Stimulated activated CD4-positive, alpha-beta T cell treated with anti-CD3 and anti-CD28 coated beads, Interleukin-2, amount 100 ng/mL, for 48 hours (primary cell): ENCODE measurements around the gene HERC4.
"Not testable (repeated sequence)": the region's sequence is repeated elsewhere in the genome, so short reads cannot be mapped to it uniquely, and the experiment has no call there.

Experiments used
- DNase-seq, 2 donors: peaks; one replicate each; pipeline ENCODE4 v3.0.0-alpha.2; 2020

HERC4 gene

DNA sequence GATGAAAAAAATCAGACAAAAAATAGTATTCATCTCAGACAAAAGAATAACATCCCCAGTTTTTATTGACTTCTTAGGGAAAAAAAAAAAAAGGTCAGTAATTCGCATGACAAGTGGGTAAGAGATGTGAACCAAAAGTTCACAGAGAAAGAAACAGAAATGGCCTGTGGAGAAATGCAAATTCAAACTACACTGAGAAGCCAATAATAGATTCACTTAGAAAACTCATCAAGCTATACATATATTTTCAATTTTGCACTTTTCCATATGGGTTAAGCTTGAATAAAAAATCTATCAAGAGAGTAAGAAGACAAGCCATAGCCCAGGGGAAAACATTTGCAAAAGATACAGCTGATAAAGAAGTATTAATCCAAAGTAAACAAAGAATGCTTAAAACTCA, 28.0 kb downstream of the HERC4 start:
- no peak for DNase-seq

DNA sequence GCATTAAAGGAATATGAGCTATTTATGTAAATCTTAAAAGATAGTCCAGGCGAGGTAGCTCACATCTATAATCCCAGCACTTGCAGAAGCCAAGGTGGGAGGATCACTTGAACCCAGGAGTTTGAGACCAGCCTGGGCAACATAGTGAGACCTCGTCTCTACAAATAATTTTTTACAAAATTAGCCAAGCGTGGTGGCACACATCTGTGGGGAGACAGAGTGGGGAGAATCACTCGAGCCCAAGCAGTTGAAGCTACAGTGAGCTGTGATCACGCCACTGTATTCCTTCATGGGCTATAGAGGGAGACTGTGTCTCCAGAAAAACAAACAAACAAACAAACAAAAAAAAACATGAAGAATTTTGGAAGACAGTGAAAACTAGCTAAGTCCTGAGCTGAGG, 28.4 kb downstream of the HERC4 start:
- no peak for DNase-seq

DNA sequence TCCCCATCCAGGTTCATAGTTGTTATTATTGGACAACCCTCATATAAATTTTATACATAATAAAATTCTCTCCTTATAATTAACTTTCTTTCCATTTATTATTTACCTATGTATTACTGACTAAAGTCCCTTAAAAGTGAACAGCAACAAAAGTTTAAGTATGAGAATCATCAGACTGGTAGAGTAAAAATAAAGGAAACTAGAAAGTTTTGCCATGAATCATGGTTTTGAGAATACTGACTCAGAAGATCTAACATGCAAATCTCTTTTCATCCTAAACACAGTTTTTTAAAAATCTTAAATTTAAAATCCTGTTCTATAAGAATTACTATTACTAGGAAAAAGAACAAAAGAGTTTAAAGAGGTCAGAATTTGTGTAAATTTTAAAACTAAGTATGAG, 32.1 kb downstream of the HERC4 start:
- DNase-seq: no peak

DNA sequence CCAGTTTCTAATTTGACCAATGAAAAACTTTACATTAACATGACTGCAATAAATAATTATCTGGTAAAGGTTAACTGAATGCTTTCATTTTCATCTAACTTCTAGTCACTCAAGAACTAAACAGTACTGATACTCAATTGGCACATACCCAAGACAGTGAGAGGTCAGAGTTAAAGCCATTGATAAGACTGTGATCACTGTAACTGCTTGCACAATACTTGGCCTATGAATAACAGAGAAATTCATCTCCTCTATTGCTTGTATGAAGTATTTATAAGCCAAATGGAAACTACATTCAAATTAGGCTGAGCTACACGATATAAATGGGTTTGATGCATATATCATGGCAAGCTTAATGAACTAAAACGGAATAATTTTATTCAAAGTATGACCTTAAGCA, 43.0 kb downstream of the HERC4 start:
- DNase-seq: no peak

DNA sequence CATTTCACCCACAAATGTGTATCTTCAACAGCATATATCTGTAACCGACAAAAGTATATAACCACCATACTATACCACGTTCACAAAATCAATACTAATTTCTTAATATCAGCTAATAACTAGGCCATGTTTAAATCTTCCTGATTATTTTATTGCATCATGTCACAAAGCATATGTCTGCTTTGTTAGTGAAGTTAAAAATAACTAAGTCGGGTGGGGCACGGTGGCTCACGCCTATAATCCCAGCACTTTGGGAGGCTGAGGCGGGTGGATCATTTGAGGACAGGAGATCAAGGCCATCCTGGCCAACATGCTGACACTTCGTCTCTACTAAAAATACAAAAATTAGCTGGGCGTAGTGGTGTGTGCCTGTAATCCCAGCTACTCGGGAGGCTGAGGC, 47.7 kb downstream of the HERC4 start:
- DNase-seq: no peak

DNA sequence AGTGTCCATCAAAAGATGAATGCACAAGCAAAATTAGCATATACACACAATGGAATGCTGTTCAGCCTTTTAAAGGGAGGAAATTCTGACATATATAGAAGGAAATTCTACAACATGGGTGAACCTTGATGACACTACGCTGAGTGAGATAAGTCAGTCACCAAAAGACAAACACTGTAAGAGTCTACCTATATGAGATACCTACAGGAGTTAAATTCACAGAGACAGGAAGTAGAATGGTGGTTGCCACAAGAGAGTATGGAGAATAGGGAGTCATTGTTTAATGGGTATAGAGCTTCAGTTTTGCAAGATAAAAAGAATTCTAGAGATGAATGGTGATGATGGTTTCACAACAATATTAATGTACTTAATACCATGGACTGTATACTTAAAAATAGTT, 51.8 kb downstream of the HERC4 start:
- DNase-seq: no peak

DNA sequence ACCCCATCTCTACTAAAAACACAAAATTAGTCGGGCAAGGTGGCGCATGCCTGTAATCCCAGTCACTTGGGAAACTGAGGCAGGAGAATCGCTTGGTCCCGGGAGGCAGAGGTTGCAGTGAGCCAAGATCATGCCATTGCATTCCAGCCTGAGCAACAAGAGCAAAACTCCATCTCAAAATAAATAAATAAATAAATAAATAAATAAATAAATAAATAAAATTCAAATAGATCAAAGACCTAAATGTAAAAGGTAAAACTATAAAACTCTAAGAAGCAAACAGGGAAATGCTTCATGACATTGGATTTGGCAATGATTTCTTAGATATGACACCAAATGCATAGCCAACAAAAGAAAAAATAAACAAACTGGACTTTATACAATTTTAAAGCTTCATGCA, 52.8 kb downstream of the HERC4 start:
- not testable (repeated sequence) for DNase-seq

DNA sequence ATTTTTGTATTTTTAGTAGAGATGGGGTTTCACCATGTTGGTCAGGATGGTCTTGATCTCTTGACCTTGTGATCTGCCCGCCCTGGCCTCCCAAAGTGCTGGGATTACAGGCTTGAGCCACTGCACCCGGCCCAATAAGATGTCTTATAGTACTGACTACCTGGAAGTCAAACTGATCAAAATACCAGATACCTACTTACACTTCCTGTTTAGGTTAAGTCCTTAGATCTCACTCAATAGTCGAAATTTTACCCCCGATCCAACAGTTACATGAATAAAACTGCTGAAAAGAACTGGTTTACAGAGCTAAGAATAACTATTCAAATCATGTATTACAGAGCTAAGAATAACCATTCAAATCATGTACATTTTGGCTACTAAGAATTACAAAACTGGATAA, 58.6 kb downstream of the HERC4 start:
- not testable (repeated sequence) for DNase-seq

DNA sequence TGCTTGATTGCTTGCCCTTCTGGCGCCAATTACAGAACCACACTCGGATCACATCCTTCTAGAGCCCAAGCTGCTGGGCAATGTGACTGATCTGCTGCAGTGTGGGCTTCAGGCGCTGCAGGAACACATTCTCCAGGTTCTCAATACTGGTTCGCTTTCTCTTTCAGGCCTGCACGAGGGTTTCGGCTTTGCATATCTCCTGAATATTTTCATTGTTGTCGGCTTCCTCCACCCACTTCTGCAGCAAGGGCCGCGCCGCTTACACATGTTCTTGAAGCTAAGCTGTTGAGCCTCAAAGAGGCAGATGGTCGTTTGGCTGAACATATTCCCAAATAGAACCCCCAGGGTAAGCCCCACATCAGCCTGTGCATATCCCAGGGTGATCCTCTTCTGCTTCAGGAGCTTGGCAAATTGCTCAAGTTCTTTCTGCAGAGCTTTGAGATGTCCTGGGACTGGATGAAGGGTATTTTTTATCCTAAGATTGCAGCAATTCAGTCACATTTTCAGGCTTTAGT, 64.6 kb downstream of the HERC4 start:
- no peak for DNase-seq

DNA sequence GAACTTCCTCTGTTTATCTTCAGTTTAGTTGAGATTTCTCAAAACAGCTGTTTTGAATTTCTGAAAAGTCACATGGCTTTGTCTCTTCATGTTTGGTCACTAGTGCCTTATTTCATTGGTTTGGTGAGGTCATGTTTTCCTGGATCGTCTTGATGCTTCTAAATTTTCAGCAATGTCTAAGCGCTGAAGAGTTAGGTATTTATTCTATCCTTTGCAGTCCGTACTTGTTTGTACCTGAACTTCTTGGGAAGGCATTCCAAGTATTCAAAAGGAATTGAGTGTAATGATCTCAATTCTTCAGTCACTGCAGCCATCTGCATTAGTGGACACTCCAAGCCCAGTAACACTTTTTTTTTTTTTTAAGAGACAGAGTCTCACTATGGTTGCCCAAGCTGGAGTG, 67.7 kb downstream of the HERC4 start:
- no peak for DNase-seq

DNA sequence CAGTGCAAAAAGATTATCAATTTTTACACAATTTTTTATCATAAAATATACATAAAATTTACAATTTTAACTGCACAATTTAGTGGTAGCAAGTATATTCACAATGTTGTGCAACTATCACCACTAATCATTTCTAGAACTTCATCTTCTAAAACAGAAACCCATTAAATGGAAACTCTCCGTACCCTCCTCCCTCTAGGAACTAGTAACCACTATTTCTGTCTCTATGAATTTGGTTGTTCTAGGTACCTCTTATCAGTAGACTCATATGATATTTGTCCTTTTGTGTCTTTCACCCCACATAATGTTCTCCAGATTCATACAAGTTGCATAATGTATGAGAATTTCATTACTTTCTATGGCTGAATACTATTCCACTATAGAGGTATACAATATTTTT, 73.5 kb downstream of the HERC4 start:
- DNase-seq: no peak

DNA sequence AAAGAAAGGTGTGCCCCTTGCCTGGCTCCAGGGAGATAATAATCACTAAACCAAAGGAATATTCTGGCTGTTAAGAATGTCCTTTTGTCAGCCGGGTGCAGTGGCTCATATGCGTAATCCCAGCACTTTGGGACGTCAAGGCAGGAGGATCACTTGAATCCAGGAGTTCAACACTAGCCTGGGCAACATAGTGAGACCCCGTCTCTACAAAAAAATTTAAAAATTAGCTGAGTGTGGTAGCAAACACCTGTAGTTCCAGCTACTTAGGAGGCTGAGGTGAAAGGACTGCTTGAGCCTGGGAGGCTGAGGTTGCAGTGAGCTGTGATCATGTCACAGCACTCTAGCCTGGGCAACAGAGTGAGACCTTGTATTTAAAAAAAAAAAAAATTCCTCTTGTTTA, 74.1 kb downstream of the HERC4 start:
- DNase-seq: no peak

DNA sequence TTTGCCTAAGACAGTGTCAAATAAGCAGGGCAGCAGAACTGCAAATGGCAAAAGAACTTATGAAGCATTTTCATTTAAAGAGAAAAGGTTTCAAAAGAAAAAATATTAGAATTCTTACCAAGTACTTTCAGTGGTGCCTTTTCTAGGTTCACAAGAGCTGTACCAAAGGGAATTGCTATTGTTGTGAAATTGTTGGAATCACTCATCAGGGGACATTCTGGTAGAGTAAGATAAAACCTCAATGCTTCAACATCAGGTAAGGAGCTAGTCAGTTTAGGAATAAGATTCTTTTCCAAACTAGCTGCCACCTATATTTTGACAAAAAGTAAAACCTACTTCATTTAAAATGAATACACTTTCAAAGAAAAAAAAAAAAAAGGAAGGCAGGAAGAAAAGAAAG, 85.0 kb downstream of the HERC4 start:
- no peak for DNase-seq

DNA sequence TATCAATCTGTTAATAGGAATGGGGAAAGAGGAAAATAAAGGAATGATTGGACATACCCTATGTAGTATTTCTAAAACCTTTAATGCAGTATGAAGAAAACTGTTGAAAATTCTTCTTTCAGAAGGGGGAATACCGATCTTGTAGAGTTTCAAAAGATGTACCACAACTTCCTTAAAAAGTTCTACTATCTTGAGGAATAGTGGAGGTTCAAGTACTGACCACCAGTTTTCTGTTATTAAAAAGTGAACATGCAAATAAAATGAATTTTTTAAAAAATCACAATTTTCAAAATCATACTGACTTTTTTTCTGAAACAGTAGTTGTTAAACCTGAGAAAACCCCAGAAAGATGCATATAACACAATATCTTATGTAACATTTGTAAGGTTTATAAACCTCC, 86.5 kb downstream of the HERC4 start:
- no peak for DNase-seq

DNA sequence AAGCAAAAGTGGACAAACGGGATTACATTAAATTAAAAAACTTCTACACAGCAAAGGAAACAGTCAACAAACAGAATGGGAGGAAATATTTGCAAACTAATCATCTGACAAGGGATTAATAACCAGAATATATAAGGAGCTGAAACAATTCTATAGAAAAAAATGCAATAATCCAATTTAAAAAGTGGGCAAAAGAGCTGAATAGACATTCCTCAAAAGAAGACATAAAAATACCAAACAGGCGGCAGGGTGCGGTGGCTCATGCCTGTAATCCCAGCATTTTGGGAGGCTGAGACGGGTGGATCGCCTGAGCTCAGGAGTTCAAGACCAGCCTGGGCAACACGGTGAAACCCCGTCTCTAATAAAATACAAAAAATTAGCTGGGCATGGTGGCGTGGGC, 92.5 kb downstream of the HERC4 start:
- not testable (repeated sequence) for DNase-seq

DNA sequence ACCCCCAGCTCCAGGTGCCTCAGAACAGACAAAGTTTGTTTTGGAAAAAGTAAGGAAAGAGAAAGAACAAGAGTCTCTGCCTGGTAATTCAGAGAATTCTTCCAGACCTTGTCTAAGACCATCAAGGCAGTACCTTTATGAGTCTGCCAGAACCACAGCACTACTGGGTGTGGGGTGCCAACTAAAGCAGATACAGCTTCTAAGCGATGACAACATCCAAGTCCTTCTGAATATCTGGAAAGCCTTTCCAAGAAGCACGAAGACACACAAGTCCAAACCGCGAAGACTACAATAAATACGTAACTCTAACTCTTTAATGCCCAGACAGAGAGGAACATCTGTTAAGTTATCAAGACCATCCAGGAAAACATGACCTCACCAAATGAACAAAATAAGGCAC, 96.3 kb downstream of the HERC4 start:
- no peak for DNase-seq

DNA sequence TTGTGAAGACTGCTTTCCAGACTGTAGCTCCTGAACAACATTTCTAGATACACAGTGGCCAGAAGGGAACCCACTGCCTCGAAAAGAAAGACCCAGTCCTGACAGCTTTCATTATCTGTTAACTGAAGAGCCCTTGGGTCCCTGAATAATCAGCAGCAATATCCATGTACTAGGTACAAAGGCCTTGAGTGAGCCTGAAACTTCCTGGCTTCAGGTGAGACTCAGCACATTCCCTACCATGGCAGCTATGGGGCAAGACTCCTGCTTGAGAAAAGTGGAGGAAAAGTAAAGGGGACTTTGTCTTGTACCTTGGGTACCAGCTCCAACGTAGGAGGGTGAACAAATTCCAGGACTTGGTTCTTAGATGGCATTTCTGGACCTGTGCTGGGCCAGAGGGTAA, 97.8 kb downstream of the HERC4 start:
- DNase-seq: no peak

DNA sequence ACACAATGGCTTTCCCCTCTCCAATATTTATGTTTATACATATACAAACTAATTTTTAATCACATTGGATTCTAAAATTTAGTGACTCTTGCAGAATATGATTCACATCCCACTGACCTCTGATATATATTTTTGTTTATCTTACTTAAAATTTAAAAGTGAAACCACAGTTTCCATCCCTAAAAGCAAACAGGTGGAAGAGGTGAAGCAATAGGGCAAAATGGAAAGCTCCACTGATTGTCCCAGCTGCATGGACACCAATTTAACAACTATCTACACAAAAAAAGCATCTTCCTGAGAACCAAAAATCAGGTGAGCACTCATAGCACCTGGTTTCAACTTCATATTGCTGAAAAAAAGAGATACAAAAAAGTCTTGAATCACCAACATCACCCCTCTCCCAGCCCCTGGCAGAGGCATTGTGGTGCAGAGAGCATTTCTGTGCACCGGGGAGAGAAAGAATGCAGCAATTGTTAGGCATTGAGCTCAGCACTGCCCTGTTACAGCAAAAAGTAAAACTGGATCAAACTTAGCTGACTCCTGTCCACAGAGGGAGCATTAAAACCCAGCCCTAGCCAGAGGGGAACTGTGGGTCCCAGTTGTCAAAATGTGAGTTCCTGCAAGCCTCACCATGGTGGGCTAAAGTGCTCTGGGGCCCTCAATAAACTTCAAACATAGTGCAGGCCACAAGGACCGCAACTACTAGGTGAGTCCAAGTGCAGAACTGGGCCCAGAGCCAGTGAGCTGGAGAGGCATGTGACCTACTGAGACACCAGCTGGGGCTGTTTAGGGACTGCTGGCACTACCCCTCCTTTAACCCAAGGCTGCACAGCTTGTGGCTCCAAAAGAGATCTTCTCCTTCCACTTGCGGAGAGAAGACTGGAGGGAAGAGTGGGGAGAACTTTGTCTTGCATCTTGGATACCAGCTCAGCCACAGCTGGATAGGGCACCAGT, 98.5 kb downstream of the HERC4 start:
- no peak for DNase-seq

DNA sequence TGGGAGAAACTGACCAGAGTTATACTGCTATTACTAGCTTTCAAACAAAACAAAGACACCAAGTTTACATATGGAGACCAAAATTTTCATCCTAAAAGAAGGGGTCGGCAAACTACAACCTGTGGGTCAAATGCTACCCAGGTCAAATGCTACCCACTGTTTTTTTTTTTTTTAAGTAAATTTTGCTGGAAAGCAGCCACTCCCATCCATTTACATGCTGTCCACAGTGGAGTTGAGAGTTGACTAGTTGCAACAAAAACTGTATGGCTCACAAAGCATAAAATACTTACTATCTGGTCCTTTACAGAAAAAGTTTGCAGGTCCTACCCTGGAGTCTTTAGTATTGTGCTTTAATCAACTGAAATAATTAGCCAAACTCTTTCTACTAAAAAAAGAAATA, 99.2 kb downstream of the HERC4 start:
- no peak for DNase-seq

DNA sequence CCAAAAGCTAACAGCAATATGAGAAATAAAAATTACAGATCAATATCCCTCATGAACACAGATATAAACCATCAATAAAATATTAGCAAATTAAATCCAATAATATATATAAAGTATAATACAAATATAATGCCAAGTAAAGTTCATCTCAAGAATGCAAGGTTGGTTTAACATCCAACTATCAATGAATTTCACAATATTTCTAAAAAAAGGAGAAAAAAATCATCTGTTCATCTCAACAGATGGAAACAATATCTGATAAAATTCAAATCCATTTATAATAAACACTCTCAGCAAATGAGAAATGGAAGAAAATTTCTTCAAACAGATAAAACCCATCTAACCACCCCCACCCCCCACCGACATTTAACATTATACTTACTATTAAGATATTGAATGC, 103.8 kb downstream of the HERC4 start:
- DNase-seq: no peak

DNA sequence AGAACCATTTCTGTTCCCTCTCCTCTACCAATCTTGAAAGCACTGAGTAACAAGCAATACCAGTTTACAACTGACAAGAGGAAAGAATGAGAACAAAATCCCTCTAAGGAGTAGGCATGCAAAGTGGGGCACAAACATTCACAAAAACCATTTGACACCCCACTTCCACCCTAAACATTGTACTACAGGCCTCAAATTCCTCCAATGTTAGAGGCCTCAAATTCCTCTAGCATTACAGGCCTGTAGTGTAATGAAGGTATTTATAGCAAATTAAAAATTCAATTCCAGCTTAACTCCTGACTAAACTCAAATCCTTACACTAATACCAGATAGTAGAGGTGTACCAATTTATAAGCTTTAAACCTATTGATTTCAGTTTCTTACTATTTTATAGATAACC, 105.2 kb downstream of the HERC4 start:
- no peak for DNase-seq

DNA sequence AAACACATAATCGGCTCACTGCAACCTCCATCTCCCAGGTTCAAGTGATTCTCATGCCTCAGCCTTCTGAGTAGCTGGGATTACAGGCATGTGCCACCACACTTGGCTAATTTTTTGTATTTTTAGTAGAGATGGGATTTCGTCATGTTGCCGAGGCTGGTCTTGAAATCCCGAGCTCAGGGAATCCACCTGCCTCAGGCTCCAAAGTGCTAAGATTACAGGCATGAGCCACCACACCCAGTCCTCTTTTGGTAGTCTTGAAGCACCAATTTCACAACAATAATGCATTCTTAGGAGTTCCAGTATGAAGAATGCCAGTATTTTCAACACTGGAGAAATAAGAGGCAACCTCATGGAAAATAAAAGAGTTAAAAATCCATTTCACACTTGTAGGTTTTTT, 109.0 kb downstream of the HERC4 start:
- DNase-seq: not testable (repeated sequence)

DNA sequence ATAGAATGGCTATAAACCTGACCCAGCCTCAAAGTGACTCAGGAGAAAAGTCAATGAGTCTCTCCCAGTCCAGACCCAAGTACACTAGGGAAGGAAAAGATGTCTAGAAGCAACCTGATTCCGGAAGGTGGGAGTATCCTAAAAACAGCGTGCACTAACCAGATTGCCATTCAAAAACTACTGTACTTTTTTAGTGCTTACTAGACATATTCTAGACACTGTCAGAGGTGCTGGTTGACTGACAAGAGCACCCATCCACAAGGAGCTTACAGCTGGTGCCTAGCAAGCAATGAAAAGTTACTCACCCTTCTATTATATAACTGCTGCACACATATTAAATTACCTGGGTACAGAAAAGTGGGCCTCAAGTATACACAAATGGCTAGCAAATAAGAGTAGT, 109.6 kb downstream of the HERC4 start:
- DNase-seq: no peak

DNA sequence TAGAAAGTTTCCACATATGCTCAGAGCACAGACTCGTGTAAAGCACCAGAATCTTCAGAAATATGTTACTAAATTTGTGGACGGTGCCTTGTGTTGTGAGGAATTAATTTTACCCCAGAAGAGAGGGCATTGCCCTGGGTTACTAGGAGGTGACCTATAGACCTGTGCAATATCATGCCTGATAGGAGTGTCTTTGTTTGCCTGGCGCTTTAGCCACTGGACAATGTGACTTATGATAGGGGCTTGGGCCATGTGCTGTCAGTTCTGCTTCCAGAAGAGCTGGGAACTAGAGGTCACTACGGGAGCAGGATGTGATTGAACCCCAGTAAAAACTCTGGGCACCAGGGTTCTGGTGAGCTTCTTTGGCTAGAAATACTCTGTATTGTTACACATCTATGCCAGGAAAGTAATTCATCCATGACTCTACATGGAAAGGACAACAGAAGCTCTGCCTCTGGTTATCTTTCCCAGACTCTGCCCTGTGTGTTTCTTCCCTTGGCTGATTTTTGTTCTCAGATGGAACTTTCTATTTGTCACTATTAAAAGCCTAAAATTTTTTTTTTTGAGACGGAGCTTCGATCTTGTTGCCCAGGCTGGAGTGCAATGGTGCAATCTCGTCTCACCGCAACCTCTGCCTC, 115.1 kb downstream of the HERC4 start:
- DNase-seq: no peak
